Transverse colon (tissue), 4 donors: ENCODE results near the gene TAOK3.

ENCODE experiments used
- EP300 ChIP-seq: sonication (generic); formaldehyde crosslinking; IDR thresholded peaks from one replicate; pipeline ENCODE4 v1.6.1; 2017; ENCODE audit warnings: antibody characterized with exemption, low read depth
- POLR2A ChIP-seq: fragments of 450-650 bp; IDR thresholded peaks from one replicate; pipeline ENCODE4 v1.6.1; 2016; ENCODE audit warnings: antibody characterized with exemption, mild to moderate bottlenecking, moderate library complexity
- POLR2AphosphoS5 ChIP-seq, 3 donors: sonication (generic); formaldehyde crosslinking; IDR thresholded peaks; one replicate each; pipeline ENCODE4 v1.6.1; 2016; ENCODE audit warnings: antibody characterized with exemption in 3 of 3
- TF ChIP-seq, protein P1 (sequence below), 5 experiments: fragments of 200-600 bp in 3 of 5; fragments of 450-650 bp in 2 of 5; sonication (generic) in 3 of 5; IDR thresholded peaks; 1 replicate in 2 of 5; 2 replicates in 3 of 5; pipeline ENCODE4 v1.5.1; 2016 to 2017; ENCODE audit warnings: antibody characterized with exemption in 5 of 5, inconsistent platforms in 3 of 5, mild to moderate bottlenecking in 2 of 5, moderate library complexity in 1 of 5

- TF ChIP-seq POLR2AphosphoS5 (IDR thresholded peaks at IDR 0.05) (no peak), POLR2A (no peak), EP300 (no peak)
- TF ChIP-seq, protein P1, sequence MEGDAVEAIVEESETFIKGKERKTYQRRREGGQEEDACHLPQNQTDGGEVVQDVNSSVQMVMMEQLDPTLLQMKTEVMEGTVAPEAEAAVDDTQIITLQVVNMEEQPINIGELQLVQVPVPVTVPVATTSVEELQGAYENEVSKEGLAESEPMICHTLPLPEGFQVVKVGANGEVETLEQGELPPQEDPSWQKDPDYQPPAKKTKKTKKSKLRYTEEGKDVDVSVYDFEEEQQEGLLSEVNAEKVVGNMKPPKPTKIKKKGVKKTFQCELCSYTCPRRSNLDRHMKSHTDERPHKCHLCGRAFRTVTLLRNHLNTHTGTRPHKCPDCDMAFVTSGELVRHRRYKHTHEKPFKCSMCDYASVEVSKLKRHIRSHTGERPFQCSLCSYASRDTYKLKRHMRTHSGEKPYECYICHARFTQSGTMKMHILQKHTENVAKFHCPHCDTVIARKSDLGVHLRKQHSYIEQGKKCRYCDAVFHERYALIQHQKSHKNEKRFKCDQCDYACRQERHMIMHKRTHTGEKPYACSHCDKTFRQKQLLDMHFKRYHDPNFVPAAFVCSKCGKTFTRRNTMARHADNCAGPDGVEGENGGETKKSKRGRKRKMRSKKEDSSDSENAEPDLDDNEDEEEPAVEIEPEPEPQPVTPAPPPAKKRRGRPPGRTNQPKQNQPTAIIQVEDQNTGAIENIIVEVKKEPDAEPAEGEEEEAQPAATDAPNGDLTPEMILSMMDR (IDR thresholded peaks at IDR 0.05) = no peak
Observed at GRCh38 chr12:118357257-118358007, 15.3 kb downstream of the TAOK3 start.
